ENCODE measurements around the gene FAM110C. TPM values are rescaled to one million over a fixed set of nuclear protein-coding genes. Genes with fewer than 3 reads are reported as not detected.

FAM110C gene
- total RNA-seq, 1 experiment from 2014 or later: 3.9 TPM

DNA sequence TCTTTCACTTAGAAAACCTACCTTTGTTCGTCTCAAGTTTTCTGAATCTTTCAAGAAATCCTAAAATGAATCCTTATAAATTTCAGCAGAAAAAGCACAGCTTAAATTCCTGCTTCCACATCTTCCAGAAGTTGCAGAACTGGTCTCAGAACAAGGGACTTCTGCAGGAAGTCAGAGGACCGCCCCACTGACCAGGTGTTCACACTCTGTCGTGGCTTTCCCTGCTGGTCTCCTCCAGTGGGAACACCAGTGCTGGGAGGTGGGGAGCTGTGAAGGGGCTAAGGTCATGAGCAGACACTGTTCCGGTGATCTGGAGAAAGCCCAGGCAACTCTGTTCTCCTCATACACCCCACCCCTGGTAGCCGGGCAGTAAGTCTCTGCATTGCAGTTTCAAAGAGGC, 3.5 kb downstream of the FAM110C start:
- intact Hi-C loops (cut with micrococcal nuclease; ENCODE audit: unreplicated experiment): no loop called here
- TF ChIP-seq CTCF (IDR thresholded peaks at IDR 0.05; ENCODE audit: insufficient read depth in 1 of 2, low read depth in 1 of 2, low read length in 1 of 2, severe bottlenecking in 1 of 2, unreplicated experiment in 1 of 2): no peak
- H3K9me3 ChIP-seq: no peaks in the 10 kb centered on the region
- Mint-ChIP-seq H3K9me3 (ENCODE audit: unreplicated experiment) (no peaks in the 10 kb centered on the region), H3K4me1 (ENCODE audit: low read depth, unreplicated experiment) (peaks cover 11% of the 10 kb centered on the region), H3K4me3 (ENCODE audit: unreplicated experiment) (no peak overlapping the region), H3K27me3 (ENCODE audit: insufficient read depth, unreplicated experiment) (peaks cover 4% of the 10 kb centered on the region), H3K27ac (ENCODE audit: unreplicated experiment) (no peak overlapping the region), H3K36me3 (ENCODE audit: insufficient read depth, unreplicated experiment) (peaks cover 4% of the 10 kb centered on the region)
- CTCF ChIA-PET: no interaction called here
- no peaks in the 10 kb centered on the region for H3K27me3 ChIP-seq (replicated peaks; ENCODE audit: control insufficient read depth, insufficient read depth, low read length)
- no peak for DNase-seq
- POLR2A ChIA-PET: no interaction called here
- H3K4me3 ChIP-seq (ENCODE audit: low read depth, low read length): no peak overlapping the region
- no peaks in the 10 kb centered on the region for H3K36me3 ChIP-seq (ENCODE audit: control insufficient read depth, insufficient read depth, low read length)
- BruUV-seq (replicated peaks): no TSS peak
- peaks cover 14% of the 10 kb centered on the region for H3K4me1 ChIP-seq

DNA sequence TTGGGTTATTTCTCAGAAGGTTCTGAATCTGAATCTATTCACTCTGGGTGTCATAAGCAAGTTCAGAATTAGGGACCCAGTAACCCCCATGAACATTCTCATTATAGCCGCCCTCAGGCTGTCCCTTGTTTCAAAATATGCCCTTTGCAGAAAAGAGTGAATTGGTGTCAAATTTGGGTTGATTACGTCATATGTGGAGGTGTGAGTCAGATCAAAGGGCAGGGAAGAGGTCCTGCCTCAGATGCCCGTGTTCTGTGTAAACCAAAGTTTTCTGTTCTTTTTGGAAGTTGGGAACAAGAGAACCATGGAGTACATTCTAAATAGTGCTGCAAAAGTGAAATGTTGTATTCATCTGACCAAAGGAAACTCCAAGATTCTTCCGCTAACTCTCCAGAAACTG, 5.8 kb downstream of the FAM110C start:
- Mint-ChIP-seq H3K4me3 (ENCODE audit: unreplicated experiment) (no peak overlapping the region), H3K27me3 (ENCODE audit: insufficient read depth, unreplicated experiment) (no peaks in the 10 kb centered on the region), H3K36me3 (ENCODE audit: insufficient read depth, unreplicated experiment) (peaks cover 4% of the 10 kb centered on the region), H3K27ac (ENCODE audit: unreplicated experiment) (no peak overlapping the region), H3K9me3 (ENCODE audit: unreplicated experiment) (no peaks in the 10 kb centered on the region), H3K4me1 (ENCODE audit: low read depth, unreplicated experiment) (peaks cover 9% of the 10 kb centered on the region)
- no peak overlapping the region for H3K4me3 ChIP-seq (ENCODE audit: low read depth, low read length)
- ChIA-PET CTCF (no interaction called here), POLR2A (no interaction called here)
- no peak for TF ChIP-seq CTCF (IDR thresholded peaks at IDR 0.05; ENCODE audit: insufficient read depth in 1 of 2, low read depth in 1 of 2, low read length in 1 of 2, severe bottlenecking in 1 of 2, unreplicated experiment in 1 of 2)
- no TSS peak for BruUV-seq (replicated peaks)
- intact Hi-C loops (cut with micrococcal nuclease; ENCODE audit: unreplicated experiment): no loop called here
- no peaks in the 10 kb centered on the region for H3K27me3 ChIP-seq (replicated peaks; ENCODE audit: control insufficient read depth, insufficient read depth, low read length)
- no peaks in the 10 kb centered on the region for H3K36me3 ChIP-seq (ENCODE audit: control insufficient read depth, insufficient read depth, low read length)
- H3K9me3 ChIP-seq: no peaks in the 10 kb centered on the region
- H3K4me1 ChIP-seq: 0 out of 2 replicates have a peak, but pooled peaks cover 9% of the 10 kb centered on the region
- DNase-seq: no peak

- POLR2A ChIA-PET: no interaction called here
Measured at GRCh38 chr2:38155-38554, 8.2 kb downstream of the FAM110C start.

More at GRCh38 chr2:38155-38554, 8.2 kb downstream of the FAM110C start:
- H3K4me1 ChIP-seq: 0 out of 2 replicates have a peak, but pooled peaks cover 5% of the 10 kb centered on the region
- peaks cover 4% of the 10 kb centered on the region for H3K36me3 Mint-ChIP-seq (ENCODE audit: insufficient read depth, unreplicated experiment)
- H3K4me1 Mint-ChIP-seq (ENCODE audit: low read depth, unreplicated experiment): peaks cover 9% of the 10 kb centered on the region
- no peaks in the 10 kb centered on the region for H3K27me3 ChIP-seq (replicated peaks; ENCODE audit: control insufficient read depth, insufficient read depth, low read length)
- H3K4me3 ChIP-seq (ENCODE audit: low read depth, low read length): no peak overlapping the region
- no peak for DNase-seq
- no peaks in the 10 kb centered on the region for H3K27me3 Mint-ChIP-seq (ENCODE audit: insufficient read depth, unreplicated experiment)
- H3K36me3 ChIP-seq (ENCODE audit: control insufficient read depth, insufficient read depth, low read length): no peaks in the 10 kb centered on the region
- no peak overlapping the region for H3K4me3 Mint-ChIP-seq (ENCODE audit: unreplicated experiment)
- CTCF ChIA-PET: no interaction called here
- H3K27ac Mint-ChIP-seq (ENCODE audit: unreplicated experiment): no peak overlapping the region
- BruUV-seq (replicated peaks): no TSS peak
- H3K9me3 Mint-ChIP-seq (ENCODE audit: unreplicated experiment): no peaks in the 10 kb centered on the region
- intact Hi-C loops (cut with micrococcal nuclease; ENCODE audit: unreplicated experiment): no loop called here
- no peak for TF ChIP-seq CTCF (IDR thresholded peaks at IDR 0.05; ENCODE audit: insufficient read depth in 1 of 2, low read depth in 1 of 2, low read length in 1 of 2, severe bottlenecking in 1 of 2, unreplicated experiment in 1 of 2)
- no peaks in the 10 kb centered on the region for H3K9me3 ChIP-seq

Measured in Caco-2 (cell line).